Activated T-cell treated with anti-CD3 and anti-CD28 coated beads for 1 hour (primary cell): ENCODE data around the gene KCNN1.
"Not testable (repeated sequence)": the region's sequence is repeated elsewhere in the genome, so short reads cannot be mapped to it uniquely, and the experiment has no call there.

ENCODE experiments used
- DNase-seq: peaks from one replicate; pipeline ENCODE4 v3.0.0-alpha.2; 2020; ENCODE audit warnings: low read depth

The KCNN1 gene

DNA sequence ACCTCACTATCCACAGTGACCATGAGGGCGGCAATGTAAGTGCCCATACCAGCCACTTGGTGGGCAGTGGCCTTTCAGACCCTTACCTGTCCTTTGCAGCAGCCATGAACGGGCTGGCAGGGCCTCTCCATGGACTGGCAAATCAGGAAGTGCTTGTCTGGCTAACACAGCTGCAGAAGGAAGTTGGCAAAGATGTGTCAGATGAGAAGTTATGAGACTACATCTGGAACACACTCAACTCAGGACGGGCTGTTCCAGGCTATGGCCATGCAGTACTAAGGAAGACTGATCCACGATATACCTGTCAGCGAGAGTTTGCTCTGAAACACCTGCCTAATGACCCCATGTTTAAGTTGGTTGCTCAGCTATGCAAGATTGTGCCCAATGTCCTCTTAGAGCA is 64.5 kb downstream of the KCNN1 start:
- not testable (repeated sequence) for DNase-seq

DNA sequence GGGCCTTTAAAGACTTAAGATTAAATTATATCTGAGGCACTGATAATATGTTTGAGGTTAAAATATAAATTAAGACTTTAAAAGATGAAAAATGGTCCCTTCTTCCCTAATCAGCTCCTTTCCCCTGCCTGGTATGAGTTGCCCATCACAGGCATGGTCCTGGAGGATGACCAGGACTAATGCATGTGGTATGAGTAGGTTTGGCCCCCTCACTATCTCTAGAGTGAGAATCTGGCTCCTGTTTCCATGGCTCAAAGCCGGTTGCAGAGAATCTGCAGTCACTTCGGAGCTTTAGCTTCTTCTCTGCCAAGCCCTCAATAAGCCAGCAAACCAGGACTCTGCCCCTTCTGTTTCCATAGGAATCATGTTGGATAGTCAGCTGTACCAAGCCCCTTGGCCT is 65.2 kb downstream of the KCNN1 start:
- not testable (repeated sequence) for DNase-seq

DNA sequence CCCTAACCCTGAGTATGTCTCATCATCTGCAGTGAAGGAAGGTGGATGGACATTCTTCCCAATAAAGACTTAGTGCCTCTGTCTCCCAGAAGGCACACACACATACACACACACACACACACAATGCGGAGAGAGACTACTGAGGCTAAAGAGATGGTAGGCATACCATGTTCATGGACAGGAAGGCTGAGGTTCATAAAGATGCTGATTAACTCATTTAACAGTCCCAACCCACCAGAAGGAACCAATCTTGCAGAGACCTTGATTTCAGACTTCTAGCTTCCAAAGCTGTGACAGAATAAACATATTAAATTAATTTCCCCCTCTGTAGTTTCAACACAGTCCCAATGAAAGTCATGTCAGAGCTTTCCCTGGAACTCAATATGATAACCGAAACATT is 74.1 kb downstream of the KCNN1 start:
- DNase-seq: no peak

DNA sequence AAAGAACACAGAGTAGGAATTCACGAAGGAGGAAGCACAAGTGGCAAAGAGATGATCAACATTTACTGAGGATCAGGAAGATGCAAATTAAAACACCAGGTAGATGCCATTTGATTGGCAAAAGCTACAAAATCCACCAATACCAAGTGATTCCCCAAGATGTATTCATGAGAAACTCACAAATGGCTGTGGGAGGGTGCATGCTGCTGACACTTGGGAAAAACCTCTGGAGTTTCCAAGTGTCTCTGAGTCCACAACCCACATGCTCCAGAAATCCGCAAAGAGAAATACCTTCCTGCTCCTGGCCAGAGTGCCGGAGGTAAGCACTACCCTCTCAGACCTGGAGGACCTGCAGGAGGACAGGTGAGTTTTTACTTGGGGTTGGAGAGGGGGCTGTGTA is 76.8 kb downstream of the KCNN1 start:
- no peak for DNase-seq

DNA sequence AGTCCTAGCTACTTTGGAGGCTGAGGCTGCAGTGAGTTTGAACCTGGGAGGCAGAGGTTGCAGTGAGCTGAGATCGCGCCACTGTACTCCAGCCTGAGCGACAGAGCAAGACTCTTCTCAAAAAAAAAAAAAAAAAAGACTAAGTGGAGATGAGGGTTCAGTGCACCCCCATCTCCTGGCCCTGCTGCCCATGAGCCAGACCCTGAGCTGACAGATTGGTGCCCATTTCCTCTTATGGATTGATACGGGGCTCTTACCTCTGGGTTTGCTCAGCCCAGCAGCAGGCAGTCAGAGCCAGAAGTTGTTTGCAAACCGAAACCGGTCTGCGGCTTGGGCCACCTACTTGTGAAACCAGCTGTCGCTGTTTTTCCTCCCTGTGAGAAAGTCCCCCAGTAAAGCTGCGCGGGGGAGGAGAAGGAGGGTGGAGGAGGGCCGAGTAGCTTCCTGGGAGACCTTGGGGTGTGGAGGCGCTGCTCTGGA is 78.0 kb downstream of the KCNN1 start:
- peak; percentile 70 for DNase-seq

DNA sequence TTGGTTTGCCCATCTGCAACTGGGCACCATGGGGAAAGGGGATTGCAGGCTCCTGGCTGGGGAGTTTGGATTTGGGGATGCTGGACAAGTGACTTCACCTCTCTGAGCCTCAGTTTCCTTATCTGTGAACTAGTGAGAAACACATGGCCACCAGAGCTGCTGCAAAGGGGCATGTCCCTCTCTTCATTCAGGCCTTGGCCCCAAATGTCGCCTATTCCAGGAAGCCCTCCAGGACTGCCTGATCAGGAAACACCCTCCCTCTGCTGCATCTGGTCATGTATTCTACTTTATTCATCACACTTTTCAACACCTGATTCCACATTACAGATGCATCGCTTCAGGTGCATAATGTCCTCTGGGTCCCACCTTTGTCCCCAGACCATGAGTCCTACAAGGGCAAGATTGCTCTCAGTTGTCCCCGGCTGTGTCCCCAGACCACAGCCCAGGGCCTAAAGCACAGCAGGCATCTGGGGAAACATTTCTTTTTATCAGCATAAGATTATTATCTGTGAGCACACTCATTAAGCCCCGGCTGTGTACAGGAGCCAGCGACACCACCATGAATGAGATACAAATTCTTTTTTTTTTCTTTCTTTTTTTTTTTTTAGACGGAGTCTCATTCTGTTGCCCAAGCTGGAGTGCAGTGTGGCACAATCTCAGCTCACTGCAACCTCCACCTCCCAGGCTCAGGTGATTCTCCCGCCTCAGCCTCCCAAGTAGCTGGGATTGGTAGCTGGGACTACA is 78.6 kb downstream of the KCNN1 start:
- no peak for DNase-seq

DNA sequence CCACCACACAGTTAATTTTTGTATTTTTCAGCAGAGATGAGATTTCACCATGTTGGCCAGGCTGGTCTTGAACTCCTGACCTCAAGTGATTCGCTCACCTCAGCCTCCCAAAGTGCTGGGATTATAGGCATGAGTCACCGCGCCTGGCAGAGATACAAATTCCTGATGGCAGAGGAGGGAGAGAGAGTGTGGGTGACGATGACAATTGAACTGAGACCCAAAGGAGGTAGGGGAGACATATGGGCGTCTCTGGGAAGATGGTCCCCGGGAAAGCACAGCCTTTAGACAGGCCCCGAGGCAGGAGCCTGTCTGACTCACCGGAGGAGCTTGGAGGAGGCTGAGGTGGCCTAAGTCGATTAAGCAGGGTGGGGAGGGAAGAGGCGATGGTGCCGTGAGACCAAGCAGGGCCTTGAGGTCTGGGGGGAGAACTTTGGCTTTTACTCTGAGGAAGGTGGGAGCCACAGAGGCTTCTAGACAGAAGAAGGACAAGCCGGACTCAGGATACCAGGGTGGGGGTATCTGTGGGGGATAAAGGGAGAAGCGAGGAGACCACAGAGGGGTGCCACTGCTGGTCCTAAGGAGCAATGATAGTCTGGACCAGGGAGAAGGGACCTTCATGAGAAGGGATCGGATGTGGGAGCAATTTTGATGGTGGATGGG is 79.3 kb downstream of the KCNN1 start:
- DNase-seq: no peak

DNA sequence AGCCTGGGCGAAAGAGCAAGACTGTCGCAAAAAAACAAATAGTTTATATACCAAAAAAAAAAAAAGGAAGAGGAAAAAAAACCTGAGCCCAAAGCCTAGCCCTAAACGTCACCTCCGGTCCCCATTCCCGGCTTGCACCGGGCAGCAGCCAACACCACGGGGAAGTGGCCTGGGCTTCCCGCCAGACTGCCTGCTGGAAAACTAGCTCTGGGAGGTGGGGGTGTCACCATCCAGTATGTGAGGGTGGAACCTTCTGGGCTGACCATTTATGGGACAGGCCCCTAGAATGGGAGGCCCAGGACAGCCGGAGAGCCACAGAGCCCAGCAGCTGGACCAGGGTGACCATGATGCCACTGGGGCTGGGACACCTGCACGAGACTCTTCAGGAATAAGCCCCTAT is 82.5 kb downstream of the KCNN1 start:
- no peak for DNase-seq
